Neural progenitor cell (in vitro differentiated cells): ENCODE results near the gene MYH6. TPM values are rescaled to one million over a fixed set of nuclear protein-coding genes. Genes with fewer than 3 reads are reported as not detected.

Source experiments
- DNase-seq: peaks from one replicate; pipeline ENCODE4 v3.0.0-alpha.2; 2016; ENCODE audit warnings: low spot score
- H2AFZ ChIP-seq: fragments of 200-600 bp; sonication (generic); replicated peaks from 2 replicates; pipeline ENCODE4 v1.6.1; 2016; ENCODE audit warnings: antibody characterized with exemption
- H3F3A ChIP-seq: fragments of 200-600 bp; sonication (generic); 2 replicates; pipeline ENCODE4 v1.6.1; 2016; ENCODE audit warnings: antibody characterized with exemption, low read depth
- H3K27ac ChIP-seq: fragments of 200-600 bp; sonication (generic); 2 replicates; pipeline ENCODE4 v1.5.1; 2016; ENCODE audit warnings: mild to moderate bottlenecking
- H3K27me3 ChIP-seq: fragments of 200-600 bp; sonication (generic); 2 replicates; pipeline ENCODE4 v1.6.1; 2016; ENCODE audit warnings: mild to moderate bottlenecking, moderate library complexity
- H3K36me3 ChIP-seq: fragments of 200-600 bp; sonication (generic); 2 replicates; pipeline ENCODE4 v1.5.1; 2016
- H3K4me1 ChIP-seq: fragments of 200-600 bp; sonication (generic); 2 replicates; pipeline ENCODE4 v1.6.1; 2016; ENCODE audit warnings: mixed run types
- H3K4me2 ChIP-seq: fragments of 200-600 bp; sonication (generic); 2 replicates; pipeline ENCODE4 v1.6.1; 2016
- H3K4me3 ChIP-seq: fragments of 200-600 bp; sonication (generic); 2 replicates; pipeline ENCODE4 v1.5.1; 2016
- H3K79me2 ChIP-seq: fragments of 200-600 bp; sonication (generic); 2 replicates; pipeline ENCODE4 v1.6.1; 2016; ENCODE audit warnings: low read depth
- H3K9ac ChIP-seq: fragments of 200-600 bp; sonication (generic); 2 replicates; pipeline ENCODE4 v1.6.1; 2016
- H3K9me3 ChIP-seq: fragments of 200-600 bp; sonication (generic); 2 replicates; pipeline ENCODE4 v1.5.1; 2016; ENCODE audit warnings: low read depth
- H4K20me1 ChIP-seq: fragments of 200-600 bp; sonication (generic); 2 replicates; pipeline ENCODE4 v1.6.1; 2016; ENCODE audit warnings: low read depth
- H3K27ac Mint-ChIP-seq: 3 replicates; pipeline ENCODE4 v1.8.0; 2021; ENCODE audit warnings: mixed read lengths
- H3K27me3 Mint-ChIP-seq: 2 replicates; pipeline ENCODE4 v1.8.0; 2022; ENCODE audit warnings: low read depth, mild to moderate bottlenecking, inconsistent platforms, moderate library complexity, mixed read lengths; ENCODE audit not compliant: insufficient read depth
- H3K36me3 Mint-ChIP-seq: 3 replicates; pipeline ENCODE4 v1.8.0; 2021; ENCODE audit warnings: mixed read lengths
- H3K4me1 Mint-ChIP-seq: 3 replicates; pipeline ENCODE4 v1.8.0; 2021; ENCODE audit warnings: mixed read lengths
- H3K4me3 Mint-ChIP-seq: 3 replicates; pipeline ENCODE4 v1.8.0; 2021; ENCODE audit warnings: mild to moderate bottlenecking, moderate library complexity, mixed read lengths
- H3K9me3 Mint-ChIP-seq: 3 replicates; pipeline ENCODE4 v1.8.0; 2020; ENCODE audit warnings: mixed read lengths
- EZH2 ChIP-seq: fragments of 200-600 bp; sonication (generic); IDR thresholded peaks from 2 replicates; pipeline ENCODE4 v1.6.1; 2017; ENCODE audit warnings: antibody characterized with exemption, mild to moderate bottlenecking, moderate library complexity
- EZH2phosphoT487 ChIP-seq: fragments of 200-600 bp; sonication (generic); IDR thresholded peaks from 2 replicates; pipeline ENCODE4 v1.6.1; 2017; ENCODE audit warnings: antibody characterized with exemption
- total RNA-seq: library from RNA; depleted of rRNA; stranded (reverse); fragments of >200 nt; gene quantifications from 2 replicates; pipeline ENCODE4 v1.2.3, GENCODE V29; 2015; ENCODE audit warnings: low replicate concordance
- TF ChIP-seq, protein P1 (sequence below): fragments of 200-600 bp; sonication (generic); IDR thresholded peaks from 2 replicates; pipeline ENCODE4 v1.5.1; 2017; ENCODE audit warnings: antibody characterized with exemption, mild to moderate bottlenecking

MYH6 gene
- total RNA-seq, 1 donor from 2014 or later = not detected

DNA sequence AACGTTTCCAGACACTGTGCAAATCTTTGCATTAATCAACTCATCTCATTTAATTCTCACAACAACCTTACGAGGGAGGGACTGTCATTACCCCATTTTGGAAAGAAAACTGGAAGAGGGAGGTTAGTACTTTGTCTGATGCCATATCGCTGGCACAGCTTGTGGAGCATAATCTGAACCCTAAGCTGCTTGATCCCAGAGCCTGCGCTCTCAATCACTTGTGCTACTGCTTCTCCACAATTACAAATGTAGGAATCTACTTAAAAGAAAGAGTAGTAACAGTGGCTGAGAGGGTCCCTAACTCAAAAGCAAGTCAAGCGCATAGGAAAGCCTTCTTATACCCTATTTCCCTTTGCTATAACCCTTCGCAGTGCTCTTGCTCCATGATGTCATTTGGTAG is 46.3 kb downstream of the MYH6 start:
- peaks cover 9% of the 10 kb centered on the region for H3K27me3 Mint-ChIP-seq
- peaks cover 23% of the 10 kb centered on the region for H3K36me3 Mint-ChIP-seq
- H3K4me3 Mint-ChIP-seq = peak overlapping the region; percentile 35
- Histone ChIP-seq H3K4me2 (peak overlapping the region; percentile 10), H3F3A (peaks cover 60% of the 10 kb centered on the region), H3K4me1 (peaks cover 21% of the 10 kb centered on the region), H3K79me2 (peaks cover 52% of the 10 kb centered on the region), H3K9ac (no peak overlapping the region), H3K27me3 (no peaks in the 10 kb centered on the region), H4K20me1 (peaks cover 65% of the 10 kb centered on the region), H3K36me3 (peaks cover 3% of the 10 kb centered on the region), H3K27ac (no peak overlapping the region), H3K9me3 (no peaks in the 10 kb centered on the region), H2AFZ (no peak overlapping the region), H3K4me3 (no peak overlapping the region)
- H3K4me1 Mint-ChIP-seq = peaks cover 39% of the 10 kb centered on the region
- TF ChIP-seq EZH2phosphoT487 (no peak), EZH2 (no peak)
- TF ChIP-seq, protein P1, sequence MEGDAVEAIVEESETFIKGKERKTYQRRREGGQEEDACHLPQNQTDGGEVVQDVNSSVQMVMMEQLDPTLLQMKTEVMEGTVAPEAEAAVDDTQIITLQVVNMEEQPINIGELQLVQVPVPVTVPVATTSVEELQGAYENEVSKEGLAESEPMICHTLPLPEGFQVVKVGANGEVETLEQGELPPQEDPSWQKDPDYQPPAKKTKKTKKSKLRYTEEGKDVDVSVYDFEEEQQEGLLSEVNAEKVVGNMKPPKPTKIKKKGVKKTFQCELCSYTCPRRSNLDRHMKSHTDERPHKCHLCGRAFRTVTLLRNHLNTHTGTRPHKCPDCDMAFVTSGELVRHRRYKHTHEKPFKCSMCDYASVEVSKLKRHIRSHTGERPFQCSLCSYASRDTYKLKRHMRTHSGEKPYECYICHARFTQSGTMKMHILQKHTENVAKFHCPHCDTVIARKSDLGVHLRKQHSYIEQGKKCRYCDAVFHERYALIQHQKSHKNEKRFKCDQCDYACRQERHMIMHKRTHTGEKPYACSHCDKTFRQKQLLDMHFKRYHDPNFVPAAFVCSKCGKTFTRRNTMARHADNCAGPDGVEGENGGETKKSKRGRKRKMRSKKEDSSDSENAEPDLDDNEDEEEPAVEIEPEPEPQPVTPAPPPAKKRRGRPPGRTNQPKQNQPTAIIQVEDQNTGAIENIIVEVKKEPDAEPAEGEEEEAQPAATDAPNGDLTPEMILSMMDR = no peak
- DNase-seq = no peak
- no peak overlapping the region for H3K27ac Mint-ChIP-seq
- H3K9me3 Mint-ChIP-seq = no peaks in the 10 kb centered on the region

DNA sequence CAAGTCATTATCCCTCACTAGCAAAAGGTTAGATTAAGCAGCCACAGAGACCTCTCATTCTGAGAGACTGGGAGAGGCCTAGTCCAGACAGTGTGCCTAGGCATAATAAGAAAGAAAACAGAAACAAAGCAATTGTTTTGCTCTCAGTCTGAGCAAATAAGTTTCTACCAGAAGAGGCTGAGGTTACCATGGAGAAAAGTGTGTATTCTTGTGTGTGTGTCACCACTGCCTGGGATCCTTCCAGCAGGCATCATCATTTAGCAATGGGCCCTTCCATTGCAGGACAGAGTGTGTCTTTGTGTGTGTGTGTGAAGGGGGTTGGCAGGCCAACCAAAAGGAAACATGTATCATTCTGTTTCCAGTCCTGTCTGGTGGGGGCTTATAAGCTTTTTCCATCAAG is 46.8 kb downstream of the MYH6 start:
- H3K27ac Mint-ChIP-seq = no peak overlapping the region
- peak overlapping the region; percentile 10 for H3K4me2 ChIP-seq
- no peak overlapping the region for H2AFZ ChIP-seq
- H3K9me3 ChIP-seq = no peaks in the 10 kb centered on the region
- peaks cover 3% of the 10 kb centered on the region for H3K36me3 ChIP-seq
- peaks cover 52% of the 10 kb centered on the region for H3K79me2 ChIP-seq
- peaks cover 9% of the 10 kb centered on the region for H3K27me3 Mint-ChIP-seq
- H4K20me1 ChIP-seq = peaks cover 68% of the 10 kb centered on the region
- no peaks in the 10 kb centered on the region for H3K27me3 ChIP-seq
- H3K9ac ChIP-seq = no peak overlapping the region
- no peaks in the 10 kb centered on the region for H3K9me3 Mint-ChIP-seq
- H3K4me1 Mint-ChIP-seq = peaks cover 36% of the 10 kb centered on the region
- TF ChIP-seq, protein P1 = no peak
- no peak for TF ChIP-seq EZH2phosphoT487
- no peak for TF ChIP-seq EZH2
- peaks cover 19% of the 10 kb centered on the region for H3K4me1 ChIP-seq
- peaks cover 23% of the 10 kb centered on the region for H3K36me3 Mint-ChIP-seq
- no peak overlapping the region for H3K4me3 ChIP-seq
- DNase-seq = no peak
- peak overlapping the region; percentile 7 for H3K27ac ChIP-seq
- H3F3A ChIP-seq = peaks cover 60% of the 10 kb centered on the region
- no peak overlapping the region for H3K4me3 Mint-ChIP-seq

DNA sequence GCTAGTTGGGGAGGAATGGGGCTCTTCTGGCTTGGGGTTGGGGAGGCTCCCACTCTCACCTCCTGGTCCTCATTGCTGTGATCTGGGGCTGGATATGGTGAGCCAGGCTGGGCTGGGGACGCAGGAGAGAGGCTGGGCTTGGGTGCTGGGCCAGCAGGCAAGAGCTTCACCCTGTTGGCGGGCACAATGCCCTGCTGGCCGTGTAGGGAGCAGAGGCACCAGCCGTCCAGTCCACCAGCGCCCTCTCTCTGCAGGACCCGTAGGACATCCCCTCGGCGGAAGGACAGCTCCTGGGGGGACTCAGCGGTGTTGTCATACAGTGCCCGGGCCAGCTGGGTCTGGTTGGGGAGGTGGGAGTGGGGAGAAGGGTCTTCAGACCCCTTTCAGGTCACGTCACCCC is 47.6 kb downstream of the MYH6 start:
- Histone ChIP-seq H2AFZ (no peak overlapping the region), H3K36me3 (peaks cover 3% of the 10 kb centered on the region), H3K9ac (no peak overlapping the region), H3K27ac (no peak overlapping the region), H3F3A (peaks cover 69% of the 10 kb centered on the region), H3K4me1 (peaks cover 19% of the 10 kb centered on the region), H3K9me3 (no peaks in the 10 kb centered on the region), H3K27me3 (no peaks in the 10 kb centered on the region), H4K20me1 (peaks cover 75% of the 10 kb centered on the region), H3K79me2 (peaks cover 47% of the 10 kb centered on the region), H3K4me3 (no peak overlapping the region), H3K4me2 (no peak overlapping the region)
- peak; percentile 43 for DNase-seq
- H3K27ac Mint-ChIP-seq = no peak overlapping the region
- TF ChIP-seq, protein P1 = peak; percentile 28
- no peak for TF ChIP-seq EZH2phosphoT487
- peak overlapping the region; percentile 18 for H3K4me3 Mint-ChIP-seq
- peaks cover 25% of the 10 kb centered on the region for H3K36me3 Mint-ChIP-seq
- H3K9me3 Mint-ChIP-seq = no peaks in the 10 kb centered on the region
- peaks cover 36% of the 10 kb centered on the region for H3K4me1 Mint-ChIP-seq
- H3K27me3 Mint-ChIP-seq = peaks cover 9% of the 10 kb centered on the region
